Measurements from ENCODE around the gene RAPSN. TPM values are rescaled to one million over a fixed set of nuclear protein-coding genes. Genes with fewer than 3 reads are reported as not detected.

Gene RAPSN
- total RNA-seq, 3 donors from 2014 or later = 0.41 to 0.96 (median 0.95) TPM

DNA sequence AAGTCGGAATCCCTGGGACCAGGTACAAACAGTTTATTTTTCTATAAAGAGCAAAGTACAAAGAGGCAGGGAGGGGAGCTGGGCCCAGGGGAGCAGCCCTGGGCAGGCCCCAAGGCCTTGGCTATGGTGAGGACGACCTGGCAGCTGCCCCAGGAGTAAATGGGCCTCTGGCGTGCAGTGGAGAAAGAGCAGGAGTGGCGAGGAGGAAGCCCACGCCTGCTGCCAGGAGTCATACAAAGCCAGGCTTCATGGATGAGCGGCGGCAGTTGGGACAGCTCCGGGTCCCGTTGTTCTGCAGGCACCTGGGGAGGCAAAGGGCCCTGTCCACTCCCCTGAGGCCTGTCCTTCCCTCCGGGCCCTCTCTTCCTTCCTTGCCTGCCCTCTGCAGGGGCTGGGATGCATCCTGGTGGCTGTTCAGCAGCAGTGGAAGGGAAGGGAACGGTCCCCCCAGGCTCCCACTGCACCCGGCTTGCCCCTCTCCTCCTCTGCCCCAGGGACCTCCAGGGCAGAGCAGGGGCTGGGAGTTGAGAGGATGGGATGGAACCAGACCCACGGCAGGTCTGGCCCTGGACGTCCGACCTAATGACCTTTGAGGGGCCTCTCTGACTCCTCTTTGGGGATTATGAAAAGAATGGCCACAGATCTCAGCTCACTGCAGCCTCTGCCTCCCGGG, 11.1 kb downstream of the RAPSN start:
- H3K4me3 ChIP-seq = no peak overlapping the region
- ATAC-seq (peak; percentile 68), DNase-seq (peak in 2 of 3 donors; percentile 45 to 48)
- peaks cover 5% of the 10 kb centered on the region for H3K4me1 ChIP-seq (ENCODE audit: low read depth)
- H3K9me3 ChIP-seq = no peaks in the 10 kb centered on the region
- intact Hi-C loops (cut with DNase I, micrococcal nuclease) = no loop called here
- no peaks in the 10 kb centered on the region for H3K36me3 ChIP-seq (ENCODE audit: low read depth)
- TF ChIP-seq, protein P1, sequence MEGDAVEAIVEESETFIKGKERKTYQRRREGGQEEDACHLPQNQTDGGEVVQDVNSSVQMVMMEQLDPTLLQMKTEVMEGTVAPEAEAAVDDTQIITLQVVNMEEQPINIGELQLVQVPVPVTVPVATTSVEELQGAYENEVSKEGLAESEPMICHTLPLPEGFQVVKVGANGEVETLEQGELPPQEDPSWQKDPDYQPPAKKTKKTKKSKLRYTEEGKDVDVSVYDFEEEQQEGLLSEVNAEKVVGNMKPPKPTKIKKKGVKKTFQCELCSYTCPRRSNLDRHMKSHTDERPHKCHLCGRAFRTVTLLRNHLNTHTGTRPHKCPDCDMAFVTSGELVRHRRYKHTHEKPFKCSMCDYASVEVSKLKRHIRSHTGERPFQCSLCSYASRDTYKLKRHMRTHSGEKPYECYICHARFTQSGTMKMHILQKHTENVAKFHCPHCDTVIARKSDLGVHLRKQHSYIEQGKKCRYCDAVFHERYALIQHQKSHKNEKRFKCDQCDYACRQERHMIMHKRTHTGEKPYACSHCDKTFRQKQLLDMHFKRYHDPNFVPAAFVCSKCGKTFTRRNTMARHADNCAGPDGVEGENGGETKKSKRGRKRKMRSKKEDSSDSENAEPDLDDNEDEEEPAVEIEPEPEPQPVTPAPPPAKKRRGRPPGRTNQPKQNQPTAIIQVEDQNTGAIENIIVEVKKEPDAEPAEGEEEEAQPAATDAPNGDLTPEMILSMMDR (IDR thresholded peaks at IDR 0.05) = no peak

DNA sequence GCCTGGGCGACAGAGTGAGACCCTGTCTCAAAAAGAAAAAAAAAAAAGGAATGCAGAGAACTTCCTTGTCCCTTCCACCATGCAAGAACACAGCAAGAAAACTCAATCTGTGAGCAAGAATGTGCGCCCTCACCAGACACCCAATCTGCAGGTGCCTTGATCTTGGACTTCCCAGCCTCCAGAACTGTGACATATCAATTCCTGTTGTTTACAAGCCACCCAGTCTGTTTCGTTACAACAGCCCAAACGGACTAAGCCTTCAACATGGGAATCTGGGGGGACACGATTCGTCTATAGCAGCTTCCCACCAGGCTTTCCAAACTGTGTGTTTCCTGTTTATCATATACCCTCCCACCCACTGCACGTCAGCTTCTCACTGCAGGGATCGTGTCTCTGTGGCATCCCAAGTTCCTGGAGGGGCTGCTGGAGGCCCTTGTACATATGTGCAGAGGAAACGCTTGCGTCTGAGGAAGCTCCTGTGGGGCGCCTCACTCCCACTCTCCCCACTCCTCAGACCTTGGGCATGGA, 11.7 kb downstream of the RAPSN start:
- Histone ChIP-seq H3K9me3 (no peaks in the 10 kb centered on the region), H3K36me3 (ENCODE audit: low read depth) (no peaks in the 10 kb centered on the region), H3K4me1 (ENCODE audit: low read depth) (peaks cover 5% of the 10 kb centered on the region), H3K4me3 (no peak overlapping the region)
- TF ChIP-seq, protein P1 (IDR thresholded peaks at IDR 0.05) = no peak
- no peak for DNase-seq
- intact Hi-C loops (cut with DNase I, micrococcal nuclease) = no loop called here
- ATAC-seq = no peak

DNA sequence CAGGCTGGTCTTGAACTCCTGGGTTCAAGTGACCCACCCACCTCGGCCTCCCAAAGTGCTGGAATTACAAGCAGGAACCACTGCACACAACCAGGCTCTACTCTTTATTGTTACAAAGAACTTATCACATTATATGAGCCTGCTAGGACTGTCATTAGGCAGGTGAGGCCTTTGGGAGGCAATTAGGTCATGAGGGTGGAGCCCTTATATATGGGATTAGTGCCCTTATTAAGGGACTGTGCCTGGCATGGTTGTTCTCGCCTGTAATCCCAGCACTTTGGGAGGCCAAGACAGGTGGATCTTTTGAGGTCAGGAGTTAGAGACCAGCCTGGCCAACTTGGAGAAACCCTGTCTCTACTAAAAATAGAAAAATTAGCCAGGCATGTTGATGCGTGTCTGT, 12.2 kb downstream of the RAPSN start:
- no peak for DNase-seq
- intact Hi-C loops (cut with DNase I, micrococcal nuclease) = no loop called here
- TF ChIP-seq, protein P1 (IDR thresholded peaks at IDR 0.05) = no peak
- Histone ChIP-seq H3K4me3 (no peak overlapping the region), H3K36me3 (ENCODE audit: low read depth) (no peaks in the 10 kb centered on the region), H3K9me3 (no peaks in the 10 kb centered on the region), H3K4me1 (ENCODE audit: low read depth) (peaks cover 5% of the 10 kb centered on the region)
- ATAC-seq = no peak

- no peak for ATAC-seq
- no peaks in the 10 kb centered on the region for H3K9me3 ChIP-seq
- H3K4me3 ChIP-seq = no peak overlapping the region
- H3K4me1 ChIP-seq (ENCODE audit: low read depth) = peaks cover 5% of the 10 kb centered on the region
- TF ChIP-seq, protein P1 (IDR thresholded peaks at IDR 0.05) = no peak
- H3K36me3 ChIP-seq (ENCODE audit: low read depth) = no peaks in the 10 kb centered on the region
- DNase-seq = no peak
- intact Hi-C loops (cut with DNase I, micrococcal nuclease) = no loop called here
Measured at GRCh38 chr11:47435687-47436086, 13.2 kb downstream of the RAPSN start.

DNA sequence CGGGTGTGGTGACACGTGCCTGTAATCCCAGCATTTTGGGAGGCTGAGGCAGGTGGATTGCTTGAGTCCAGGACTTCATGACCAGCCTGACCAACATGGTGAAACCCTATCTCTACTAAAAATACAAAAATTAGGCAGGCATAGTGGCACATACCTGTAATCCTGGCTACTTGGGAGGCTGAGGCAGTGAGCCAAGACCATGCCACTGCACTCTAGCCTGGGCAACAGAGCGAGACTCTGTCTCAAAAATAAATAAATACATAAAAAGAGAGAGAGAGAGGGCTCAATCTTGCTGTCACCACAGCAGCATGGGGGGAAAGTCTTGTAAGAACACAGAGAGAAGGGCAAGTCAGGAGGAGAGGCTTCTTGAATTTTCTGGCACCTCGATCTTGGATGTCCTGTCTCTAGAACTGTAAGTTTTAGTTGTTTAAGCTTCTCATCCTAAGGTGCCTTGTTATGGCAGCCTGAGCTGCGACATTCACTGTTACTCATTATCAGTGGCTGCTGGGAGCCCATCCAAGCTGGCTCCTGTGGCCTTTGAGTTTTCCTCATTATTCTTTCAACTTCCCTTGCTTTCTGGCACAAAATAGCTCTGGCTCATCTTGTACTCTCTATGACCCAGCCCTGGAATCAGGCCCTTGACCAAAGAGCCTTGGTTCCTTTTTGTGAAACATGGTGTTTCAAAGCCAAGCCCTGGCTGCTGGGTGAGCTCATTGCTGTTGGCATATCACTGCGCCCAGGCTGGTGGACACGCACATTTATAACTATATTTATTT, 14.7 kb downstream of the RAPSN start:
- TF ChIP-seq, protein P1 (IDR thresholded peaks at IDR 0.05) = no peak
- no peaks in the 10 kb centered on the region for H3K9me3 ChIP-seq
- intact Hi-C loops (cut with DNase I, micrococcal nuclease) = no loop called here
- H3K4me3 ChIP-seq = no peak overlapping the region
- no peaks in the 10 kb centered on the region for H3K36me3 ChIP-seq (ENCODE audit: low read depth)
- ATAC-seq = no peak
- peaks cover 5% of the 10 kb centered on the region for H3K4me1 ChIP-seq (ENCODE audit: low read depth)
- no peak for DNase-seq

Data from mucosa of descending colon (tissue), 3 donors.